Memory B cell (primary cell): ENCODE results near the gene RCN1.

Experiments used
- ATAC-seq: fragments of 150-1000 bp; cut with Tn5 transposase; 2 replicates; pipeline ENCODE4 v1.10.0; 2021; ENCODE audit warnings: low read depth, mild to moderate bottlenecking, moderate library complexity
- DNase-seq, 2 donors: peaks; one replicate each; pipeline ENCODE4 v3.0.0; 2022; ENCODE audit warnings: low spot score in 2 of 2
- H3K27ac Mint-ChIP-seq: one replicate; pipeline ENCODE4 v1.8.0; 2022; ENCODE audit warnings: mild to moderate bottlenecking, moderate library complexity, mixed read lengths
- H3K27me3 Mint-ChIP-seq: one replicate; pipeline ENCODE4 v1.8.0; 2022; ENCODE audit warnings: mixed read lengths
- H3K36me3 Mint-ChIP-seq: one replicate; pipeline ENCODE4 v1.8.0; 2022; ENCODE audit warnings: mild to moderate bottlenecking, mixed read lengths
- H3K4me1 Mint-ChIP-seq: one replicate; pipeline ENCODE4 v1.8.0; 2022; ENCODE audit warnings: mixed read lengths
- H3K4me3 Mint-ChIP-seq: one replicate; pipeline ENCODE4 v1.8.0; 2022; ENCODE audit warnings: mild to moderate bottlenecking, moderate library complexity, mixed read lengths
- H3K9me3 Mint-ChIP-seq: one replicate; pipeline ENCODE4 v1.8.0; 2022; ENCODE audit warnings: mixed read lengths

The RCN1 gene

GRCh38 chr11:32141745-32142546 is 51.1 kb downstream of the RCN1 start:
- Mint-ChIP-seq H3K36me3 (no peaks in the 10 kb centered on the region), H3K4me1 (no peaks in the 10 kb centered on the region), H3K4me3 (no peak overlapping the region), H3K27me3 (peaks cover 9% of the 10 kb centered on the region), H3K27ac (no peak overlapping the region), H3K9me3 (peaks cover 2% of the 10 kb centered on the region)
- no peak for ATAC-seq
- no peak for DNase-seq

- no peak for DNase-seq
- no peaks in the 10 kb centered on the region for H3K4me1 Mint-ChIP-seq
- no peak overlapping the region for H3K4me3 Mint-ChIP-seq
- peaks cover 2% of the 10 kb centered on the region for H3K9me3 Mint-ChIP-seq
- no peaks in the 10 kb centered on the region for H3K36me3 Mint-ChIP-seq
- H3K27me3 Mint-ChIP-seq = peaks cover 11% of the 10 kb centered on the region
- ATAC-seq = no peak
- no peak overlapping the region for H3K27ac Mint-ChIP-seq
These were observed 52.5 kb downstream of the RCN1 start for GRCh38 chr11:32143378-32143777.

- Mint-ChIP-seq H3K27ac (no peak overlapping the region), H3K36me3 (no peaks in the 10 kb centered on the region), H3K4me1 (no peaks in the 10 kb centered on the region), H3K4me3 (no peak overlapping the region), H3K9me3 (no peaks in the 10 kb centered on the region), H3K27me3 (peaks cover 19% of the 10 kb centered on the region)
- ATAC-seq = no peak
- no peak for DNase-seq
These were observed 54.4 kb downstream of the RCN1 start for GRCh38 chr11:32145282-32145681.

GRCh38 chr11:32148895-32149294 is 58.0 kb downstream of the RCN1 start:
- Mint-ChIP-seq H3K36me3 (no peaks in the 10 kb centered on the region), H3K4me3 (no peak overlapping the region), H3K27ac (no peak overlapping the region), H3K27me3 (peaks cover 18% of the 10 kb centered on the region), H3K4me1 (no peaks in the 10 kb centered on the region), H3K9me3 (no peaks in the 10 kb centered on the region)
- no peak for ATAC-seq
- no peak for DNase-seq

- Mint-ChIP-seq H3K4me1 (no peaks in the 10 kb centered on the region), H3K36me3 (no peaks in the 10 kb centered on the region), H3K27ac (no peak overlapping the region), H3K4me3 (no peak overlapping the region), H3K9me3 (no peaks in the 10 kb centered on the region), H3K27me3 (peaks cover 15% of the 10 kb centered on the region)
- no peak for DNase-seq
- ATAC-seq = no peak
These were observed 58.9 kb downstream of the RCN1 start for GRCh38 chr11:32149748-32150147.

GRCh38 chr11:32151027-32151426 is 60.2 kb downstream of the RCN1 start:
- Mint-ChIP-seq H3K9me3 (no peaks in the 10 kb centered on the region), H3K4me1 (no peaks in the 10 kb centered on the region), H3K27ac (no peak overlapping the region), H3K4me3 (no peak overlapping the region), H3K27me3 (peaks cover 14% of the 10 kb centered on the region), H3K36me3 (no peaks in the 10 kb centered on the region)
- ATAC-seq = no peak
- no peak for DNase-seq

- ATAC-seq (no peak), DNase-seq (no peak)
- Mint-ChIP-seq H3K4me3 (no peak overlapping the region), H3K36me3 (no peaks in the 10 kb centered on the region), H3K27ac (no peak overlapping the region), H3K9me3 (no peaks in the 10 kb centered on the region), H3K27me3 (peaks cover 13% of the 10 kb centered on the region), H3K4me1 (no peaks in the 10 kb centered on the region)
These were observed 61.3 kb downstream of the RCN1 start for GRCh38 chr11:32152216-32152615.

GRCh38 chr11:32152821-32153220 is 61.9 kb downstream of the RCN1 start:
- no peak overlapping the region for H3K4me3 Mint-ChIP-seq
- no peaks in the 10 kb centered on the region for H3K4me1 Mint-ChIP-seq
- no peaks in the 10 kb centered on the region for H3K9me3 Mint-ChIP-seq
- H3K36me3 Mint-ChIP-seq = no peaks in the 10 kb centered on the region
- ATAC-seq (no peak), DNase-seq (no peak)
- H3K27ac Mint-ChIP-seq = no peak overlapping the region
- peaks cover 11% of the 10 kb centered on the region for H3K27me3 Mint-ChIP-seq

- no peaks in the 10 kb centered on the region for H3K4me1 Mint-ChIP-seq
- no peaks in the 10 kb centered on the region for H3K36me3 Mint-ChIP-seq
- no peak for ATAC-seq
- DNase-seq = no peak
- no peak overlapping the region for H3K27ac Mint-ChIP-seq
- H3K4me3 Mint-ChIP-seq = no peak overlapping the region
- no peaks in the 10 kb centered on the region for H3K9me3 Mint-ChIP-seq
- peaks cover 11% of the 10 kb centered on the region for H3K27me3 Mint-ChIP-seq
These were observed 62.9 kb downstream of the RCN1 start for GRCh38 chr11:32153747-32154146.

- no peak for ATAC-seq
These were observed 63.4 kb downstream of the RCN1 start for GRCh38 chr11:32154275-32154674.

More at GRCh38 chr11:32154275-32154674, 63.4 kb downstream of the RCN1 start:
- Mint-ChIP-seq H3K4me3 (no peak overlapping the region), H3K36me3 (no peaks in the 10 kb centered on the region), H3K4me1 (no peaks in the 10 kb centered on the region), H3K9me3 (no peaks in the 10 kb centered on the region), H3K27ac (no peak overlapping the region), H3K27me3 (peaks cover 8% of the 10 kb centered on the region)
- DNase-seq = no peak
